ENCODE data around the gene DIABLO.

DNA sequence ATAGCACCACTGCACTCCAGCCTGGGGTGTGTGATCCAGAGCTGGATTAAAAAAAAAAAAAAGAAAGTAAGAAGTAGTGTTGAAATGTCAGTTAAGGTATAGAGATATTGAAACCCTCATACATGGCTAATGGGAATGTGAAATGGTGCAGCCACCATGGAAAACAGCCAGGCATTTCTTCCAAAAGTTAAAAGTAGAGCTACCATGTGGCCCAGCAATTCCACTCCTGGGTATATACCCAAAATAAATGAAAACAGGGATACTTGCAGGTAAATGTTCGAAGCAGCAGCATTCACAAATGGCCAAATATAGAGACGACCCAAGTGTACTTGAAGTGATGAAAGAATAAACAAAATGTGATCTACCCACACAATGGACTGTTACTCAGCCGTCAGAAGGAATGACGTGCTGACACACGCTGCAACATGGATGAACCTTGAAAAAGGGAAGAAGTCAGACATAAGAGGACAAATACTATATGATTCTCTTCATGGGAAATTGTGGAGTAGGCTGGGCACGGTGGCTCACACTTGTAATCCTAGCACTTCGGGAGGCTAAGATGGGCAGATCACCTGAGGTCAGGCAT is 67.1 kb downstream of the DIABLO start:
- TF ChIP-seq, protein P1, sequence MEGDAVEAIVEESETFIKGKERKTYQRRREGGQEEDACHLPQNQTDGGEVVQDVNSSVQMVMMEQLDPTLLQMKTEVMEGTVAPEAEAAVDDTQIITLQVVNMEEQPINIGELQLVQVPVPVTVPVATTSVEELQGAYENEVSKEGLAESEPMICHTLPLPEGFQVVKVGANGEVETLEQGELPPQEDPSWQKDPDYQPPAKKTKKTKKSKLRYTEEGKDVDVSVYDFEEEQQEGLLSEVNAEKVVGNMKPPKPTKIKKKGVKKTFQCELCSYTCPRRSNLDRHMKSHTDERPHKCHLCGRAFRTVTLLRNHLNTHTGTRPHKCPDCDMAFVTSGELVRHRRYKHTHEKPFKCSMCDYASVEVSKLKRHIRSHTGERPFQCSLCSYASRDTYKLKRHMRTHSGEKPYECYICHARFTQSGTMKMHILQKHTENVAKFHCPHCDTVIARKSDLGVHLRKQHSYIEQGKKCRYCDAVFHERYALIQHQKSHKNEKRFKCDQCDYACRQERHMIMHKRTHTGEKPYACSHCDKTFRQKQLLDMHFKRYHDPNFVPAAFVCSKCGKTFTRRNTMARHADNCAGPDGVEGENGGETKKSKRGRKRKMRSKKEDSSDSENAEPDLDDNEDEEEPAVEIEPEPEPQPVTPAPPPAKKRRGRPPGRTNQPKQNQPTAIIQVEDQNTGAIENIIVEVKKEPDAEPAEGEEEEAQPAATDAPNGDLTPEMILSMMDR (IDR thresholded peaks at IDR 0.05), result no peak
- TF ChIP-seq POLR2A (IDR thresholded peaks at IDR 0.05), result no peak
- no peak for TF ChIP-seq POLR2AphosphoS5 (IDR thresholded peaks at IDR 0.05)

Measured in prostate gland (tissue), 2 donors.